Measurements from ENCODE around the gene NDUFS3. TPM values are rescaled to one million over a fixed set of nuclear protein-coding genes. Genes with fewer than 3 reads are reported as not detected.
A peak's percentile ranks its signal among the peaks of the same experiment; 100 is the strongest.

NDUFS3 gene
- total and polyA plus RNA-seq, 2 of the 13 experiments (the other 11 are each of a cell fraction or from before 2014, with no cell fraction given) = 151 to 184 TPM

DNA sequence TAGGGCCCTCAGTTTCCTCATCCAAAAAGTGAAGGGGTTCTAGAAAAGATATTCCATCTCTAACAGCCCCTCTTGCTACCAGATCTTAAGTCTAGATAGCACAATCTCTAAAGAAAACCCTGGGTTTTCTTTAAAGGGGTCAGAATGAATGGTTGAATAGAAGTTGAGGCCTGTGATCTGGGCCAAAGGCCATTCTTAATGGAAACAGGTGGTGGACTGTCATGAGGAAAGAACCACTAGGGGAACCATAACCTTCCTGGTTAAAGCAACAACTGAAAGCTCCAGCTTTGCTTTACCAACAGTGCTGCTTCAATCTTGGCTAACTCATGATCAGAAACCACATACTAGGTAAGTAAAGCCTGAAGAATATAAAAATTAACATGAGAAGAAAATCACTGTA is 27.8 kb upstream of the NDUFS3 start (continued):
- TF ChIP-seq, protein P1, sequence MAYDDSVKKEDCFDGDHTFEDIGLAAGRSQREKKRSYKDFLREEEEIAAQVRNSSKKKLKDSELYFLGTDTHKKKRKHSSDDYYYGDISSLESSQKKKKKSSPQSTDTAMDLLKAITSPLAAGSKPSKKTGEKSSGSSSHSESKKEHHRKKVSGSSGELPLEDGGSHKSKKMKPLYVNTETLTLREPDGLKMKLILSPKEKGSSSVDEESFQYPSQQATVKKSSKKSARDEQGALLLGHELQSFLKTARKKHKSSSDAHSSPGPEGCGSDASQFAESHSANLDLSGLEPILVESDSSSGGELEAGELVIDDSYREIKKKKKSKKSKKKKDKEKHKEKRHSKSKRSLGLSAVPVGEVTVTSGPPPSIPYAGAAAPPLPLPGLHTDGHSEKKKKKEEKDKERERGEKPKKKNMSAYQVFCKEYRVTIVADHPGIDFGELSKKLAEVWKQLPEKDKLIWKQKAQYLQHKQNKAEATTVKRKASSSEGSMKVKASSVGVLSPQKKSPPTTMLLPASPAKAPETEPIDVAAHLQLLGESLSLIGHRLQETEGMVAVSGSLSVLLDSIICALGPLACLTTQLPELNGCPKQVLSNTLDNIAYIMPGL (CRISPR knock-in tag; IDR thresholded peaks at IDR 0.05; ENCODE audit: borderline replicate concordance in 1 of 2, low read depth in 1 of 2) = 0 out of 4 replicates have a peak, but pooled peaks of 1 of the 2 experiments have one; percentile 18
- no peak for TF ChIP-seq ZNF841 (CRISPR knock-in tag; IDR thresholded peaks at IDR 0.05; ENCODE audit: borderline replicate concordance)
- peak; percentile 33 for TF ChIP-seq STAG1 (CRISPR knock-in tag; IDR thresholded peaks at IDR 0.05)
- TF ChIP-seq, protein P2, sequence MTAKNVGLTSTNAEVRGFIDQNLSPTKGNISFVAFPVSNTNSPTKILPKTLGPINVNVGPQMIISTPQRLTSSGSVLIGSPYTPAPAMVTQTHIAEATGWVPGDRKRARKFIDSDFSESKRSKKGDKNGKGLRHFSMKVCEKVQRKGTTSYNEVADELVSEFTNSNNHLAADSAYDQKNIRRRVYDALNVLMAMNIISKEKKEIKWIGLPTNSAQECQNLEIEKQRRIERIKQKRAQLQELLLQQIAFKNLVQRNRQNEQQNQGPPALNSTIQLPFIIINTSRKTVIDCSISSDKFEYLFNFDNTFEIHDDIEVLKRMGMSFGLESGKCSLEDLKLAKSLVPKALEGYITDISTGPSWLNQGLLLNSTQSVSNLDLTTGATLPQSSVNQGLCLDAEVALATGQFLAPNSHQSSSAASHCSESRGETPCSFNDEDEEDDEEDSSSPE (CRISPR knock-in tag; IDR thresholded peaks at IDR 0.05) = 0 out of 2 replicates have a peak, but pooled peaks have one; percentile 22
- no peak for TF ChIP-seq ZNF280B (CRISPR knock-in tag; IDR thresholded peaks at IDR 0.05; ENCODE audit: borderline replicate concordance)
- TF ChIP-seq ZNF317 (CRISPR knock-in tag; IDR thresholded peaks at IDR 0.05) = 0 out of 2 replicates have a peak, but pooled peaks have one; percentile 22
- TF ChIP-seq SKI (IDR thresholded peaks at IDR 0.05; ENCODE audit: partially characterized antibody) = no peak
- no peak for TF ChIP-seq ZNF83 (CRISPR knock-in tag; IDR thresholded peaks at IDR 0.05; ENCODE audit: borderline replicate concordance)
- TF ChIP-seq PHB2 (IDR thresholded peaks at IDR 0.05; ENCODE audit: partially characterized antibody) = no peak
- no peak for TF ChIP-seq ZNF75D (CRISPR knock-in tag; IDR thresholded peaks at IDR 0.05; ENCODE audit: borderline replicate concordance)
- no peak for TF ChIP-seq ZBTB26 (CRISPR knock-in tag; IDR thresholded peaks at IDR 0.05; ENCODE audit: borderline replicate concordance)
- no peak for TF ChIP-seq FOXP1 (IDR thresholded peaks at IDR 0.05)
- TF ChIP-seq FOXP1 (CRISPR knock-in tag; IDR thresholded peaks at IDR 0.05) = no peak
- 0 out of 2 replicates have a peak, but pooled peaks have one; percentile 14 for TF ChIP-seq ZNF800 (CRISPR knock-in tag; IDR thresholded peaks at IDR 0.05)
- peak; percentile 71; the same call in 1 of the 2 replicates for TF ChIP-seq EHMT2 (IDR thresholded peaks at IDR 0.05; ENCODE audit: borderline replicate concordance, low read depth, low read length)
- TF ChIP-seq, protein P3, sequence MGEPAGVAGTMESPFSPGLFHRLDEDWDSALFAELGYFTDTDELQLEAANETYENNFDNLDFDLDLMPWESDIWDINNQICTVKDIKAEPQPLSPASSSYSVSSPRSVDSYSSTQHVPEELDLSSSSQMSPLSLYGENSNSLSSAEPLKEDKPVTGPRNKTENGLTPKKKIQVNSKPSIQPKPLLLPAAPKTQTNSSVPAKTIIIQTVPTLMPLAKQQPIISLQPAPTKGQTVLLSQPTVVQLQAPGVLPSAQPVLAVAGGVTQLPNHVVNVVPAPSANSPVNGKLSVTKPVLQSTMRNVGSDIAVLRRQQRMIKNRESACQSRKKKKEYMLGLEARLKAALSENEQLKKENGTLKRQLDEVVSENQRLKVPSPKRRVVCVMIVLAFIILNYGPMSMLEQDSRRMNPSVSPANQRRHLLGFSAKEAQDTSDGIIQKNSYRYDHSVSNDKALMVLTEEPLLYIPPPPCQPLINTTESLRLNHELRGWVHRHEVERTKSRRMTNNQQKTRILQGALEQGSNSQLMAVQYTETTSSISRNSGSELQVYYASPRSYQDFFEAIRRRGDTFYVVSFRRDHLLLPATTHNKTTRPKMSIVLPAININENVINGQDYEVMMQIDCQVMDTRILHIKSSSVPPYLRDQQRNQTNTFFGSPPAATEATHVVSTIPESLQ (CRISPR knock-in tag; conservative IDR thresholded peaks at IDR 0.05) = no peak
- 0 out of 2 replicates have a peak, but pooled peaks have one; percentile 27 for TF ChIP-seq MAX (IDR thresholded peaks at IDR 0.05)
- TF ChIP-seq RAD21 (CRISPR knock-in tag; IDR thresholded peaks at IDR 0.05) = 0 out of 2 replicates have a peak, but pooled peaks have one; percentile 23
- no peak for TF ChIP-seq ZNF891 (CRISPR knock-in tag; IDR thresholded peaks at IDR 0.05)
- peak; percentile 31; the same call in 1 of the 2 replicates for TF ChIP-seq SAP130 (CRISPR knock-in tag; IDR thresholded peaks at IDR 0.05; ENCODE audit: low read depth)

Measured in HepG2 (cell line).